ENCODE data around the gene EDEM3.

GRCh38 chr1:184716158-184716557, 38.5 kb downstream of the EDEM3 start:
- TF ChIP-seq POLR2A (IDR thresholded peaks at IDR 0.05; ENCODE audit: low read length) (no peak), GATA1 (IDR thresholded peaks at IDR 0.05; ENCODE audit: low read depth, low read length) (no peak)

All from erythroblast (primary cell).